Measurements from ENCODE around the gene PRELP. TPM values are rescaled to one million over a fixed set of nuclear protein-coding genes. Genes with fewer than 3 reads are reported as not detected.

PRELP gene
- total and polyA plus RNA-seq, 4 donors: 0.09 to 5.8 (median 3.6) TPM

GRCh38 chr1:203524824-203525223 is 49.2 kb downstream of the PRELP start:
- no peak for DNase-seq (ENCODE audit: low spot score)
- 96% methylated on average over 4 of the region's 4 CpGs for WGBS
- Histone ChIP-seq H3K36me3 (ENCODE audit: control insufficient read depth in 4 of 4, insufficient read depth in 3 of 4, low read depth in 1 of 4, low read length in 3 of 4) (no peaks in the 10 kb centered on the region), H3K27ac (ENCODE audit: low read depth in 1 of 2, low read length in 2 of 2) (no peak overlapping the region), H3K4me1 (ENCODE audit: control insufficient read depth in 4 of 4, insufficient read depth in 4 of 4, low read length in 3 of 4) (no peaks in the 10 kb centered on the region), H3K9ac (ENCODE audit: low read depth in 1 of 2, low read length in 2 of 2) (no peak overlapping the region), H3K27me3 (ENCODE audit: control insufficient read depth in 4 of 4, insufficient read depth in 4 of 4, low read length in 3 of 4) (no peaks in the 10 kb centered on the region), H3K9me3 (ENCODE audit: control insufficient read depth in 4 of 4, low read length in 3 of 4) (no peaks in the 10 kb centered on the region), H3K4me3 (ENCODE audit: low read depth in 1 of 3, low read length in 3 of 3) (no peak overlapping the region)
- TF ChIP-seq EGR1 (IDR thresholded peaks at IDR 0.05; ENCODE audit: low read depth in 2 of 2) (no peak), TAF1 (conservative IDR thresholded peaks at IDR 0.05) (no peak), RXRA (IDR thresholded peaks at IDR 0.05) (no peak), CTCF (IDR thresholded peaks at IDR 0.05; ENCODE audit: low read depth, low read length, missing input control) (no peak), FOXA1 (IDR thresholded peaks at IDR 0.05) (no peak), HNF4A (conservative IDR thresholded peaks at IDR 0.05) (no peak), ZBTB33 (IDR thresholded peaks at IDR 0.05) (no peak), SP1 (IDR thresholded peaks at IDR 0.05) (no peak), REST (IDR thresholded peaks at IDR 0.05) (no peak), MAX (IDR thresholded peaks at IDR 0.05) (no peak), NR2F2 (IDR thresholded peaks at IDR 0.05) (no peak), JUND (IDR thresholded peaks at IDR 0.05) (no peak), FOXA2 (IDR thresholded peaks at IDR 0.05) (no peak)

- Histone ChIP-seq H3K9me3 (ENCODE audit: control insufficient read depth in 4 of 4, low read length in 3 of 4) (no peaks in the 10 kb centered on the region), H3K27me3 (ENCODE audit: control insufficient read depth in 4 of 4, insufficient read depth in 4 of 4, low read length in 3 of 4) (no peaks in the 10 kb centered on the region), H3K9ac (ENCODE audit: low read depth in 1 of 2, low read length in 2 of 2) (no peak overlapping the region), H3K4me3 (ENCODE audit: low read depth in 1 of 3, low read length in 3 of 3) (no peak overlapping the region), H3K36me3 (ENCODE audit: control insufficient read depth in 4 of 4, insufficient read depth in 3 of 4, low read depth in 1 of 4, low read length in 3 of 4) (no peaks in the 10 kb centered on the region), H3K4me1 (ENCODE audit: control insufficient read depth in 4 of 4, insufficient read depth in 4 of 4, low read length in 3 of 4) (no peaks in the 10 kb centered on the region), H3K27ac (ENCODE audit: low read depth in 1 of 2, low read length in 2 of 2) (no peak overlapping the region)
- no peak for TF ChIP-seq YY1 (IDR thresholded peaks at IDR 0.05)
- no peak for TF ChIP-seq HNF4A (conservative IDR thresholded peaks at IDR 0.05)
- DNase-seq (ENCODE audit: low spot score): no peak
- WGBS: 92% methylated on average over 3 of the region's 3 CpGs
Measured at GRCh38 chr1:203525685-203526084, 50.1 kb downstream of the PRELP start.

Data from liver (tissue), 9 donors.